ENCODE measurements around the gene PAN2.
"Not testable (repeated sequence)": the region's sequence is repeated elsewhere in the genome, so short reads cannot be mapped to it uniquely, and the experiment has no call there.

Gene PAN2

GRCh38 chr12:56341616-56342015 lies 7.8 kb upstream of the PAN2 start:
- no peak for DNase-seq (ENCODE audit: low read depth)

- DNase-seq (ENCODE audit: low read depth) = no peak
Measured at GRCh38 chr12:56339158-56339422, 5.3 kb upstream of the PAN2 start.

- no peak for DNase-seq (ENCODE audit: low read depth)
Measured at GRCh38 chr12:56338308-56339157, 4.7 kb upstream of the PAN2 start, which contains the start of gene IL23A. TSS of gene IL23A (plus strand) at chr12:56338884. CDS start at chr12:56339045, 161 bp downstream.

- no peak for DNase-seq (ENCODE audit: low read depth)
Measured at GRCh38 chr12:56337753-56338251, 4.0 kb upstream of the PAN2 start.

GRCh38 chr12:56336361-56337167 lies 2.8 kb upstream of the PAN2 start:
- DNase-seq (ENCODE audit: low read depth) = no peak

GRCh38 chr12:56335527-56335926 lies 1.7 kb upstream of the PAN2 start:
- not testable (repeated sequence) for DNase-seq (ENCODE audit: low read depth)

- DNase-seq (ENCODE audit: low read depth) = no peak
Measured at GRCh38 chr12:56334490-56334793, 642 bp upstream of the PAN2 start.

GRCh38 chr12:56333197-56333678 lies 562 bp downstream of the PAN2 start:
- DNase-seq (ENCODE audit: low read depth) = peak; percentile 51

GRCh38 chr12:56332512-56333196 lies 1.1 kb downstream of the PAN2 start:
- DNase-seq (ENCODE audit: low read depth) = no peak

GRCh38 chr12:56330936-56331490 lies 2.8 kb downstream of the PAN2 start:
- DNase-seq (ENCODE audit: low read depth) = no peak

GRCh38 chr12:56326533-56326932 lies 7.3 kb downstream of the PAN2 start:
- no peak for DNase-seq (ENCODE audit: low read depth)

- no peak for DNase-seq (ENCODE audit: low read depth)
Measured at GRCh38 chr12:56326126-56326525, 7.7 kb downstream of the PAN2 start.

GRCh38 chr12:56324206-56324605 lies 9.6 kb downstream of the PAN2 start:
- no peak for DNase-seq (ENCODE audit: low read depth)

- not testable (repeated sequence) for DNase-seq (ENCODE audit: low read depth)
Measured at GRCh38 chr12:56321610-56322009, 12.2 kb downstream of the PAN2 start.

GRCh38 chr12:56321027-56321426 lies 12.8 kb downstream of the PAN2 start:
- no peak for DNase-seq (ENCODE audit: low read depth)

GRCh38 chr12:56317675-56318074 lies 16.1 kb downstream of the PAN2 start:
- no peak for DNase-seq (ENCODE audit: low read depth)

GRCh38 chr12:56315622-56316473 lies 18.0 kb downstream of the PAN2 start, which contains the start of gene CNPY2:
TSS of gene CNPY2 (minus strand) at chr12:56315988. CDS start at chr12:56315217, 771 bp downstream.
- DNase-seq (ENCODE audit: low read depth) = peak; percentile 90

GRCh38 chr12:56315249-56315621 lies 18.6 kb downstream of the PAN2 start:
- no peak for DNase-seq (ENCODE audit: low read depth)

- no peak for DNase-seq (ENCODE audit: low read depth)
Measured at GRCh38 chr12:56311003-56311402, 22.8 kb downstream of the PAN2 start.

GRCh38 chr12:56308714-56309113 lies 25.1 kb downstream of the PAN2 start:
- no peak for DNase-seq (ENCODE audit: low read depth)

Measured in CMK (cell line).